Astrocyte (in vitro differentiated cells and primary cell): Measurements from ENCODE around the gene CLEC2A. TPM values are rescaled to one million over a fixed set of nuclear protein-coding genes. Genes with fewer than 3 reads are reported as not detected.
A peak's percentile ranks its signal among the peaks of the same experiment; 100 is the strongest.

ENCODE experiments used
- DNase-seq: peaks from one replicate; pipeline ENCODE4 v3.0.0-alpha.2; 2010; ENCODE audit warnings: low read depth
- FAIRE-seq: peaks from 2 replicates; lab custom pipeline; 2011; peaks lifted over from hg19 to GRCh38; lab: Jason Lieb, UNC
- H2AFZ ChIP-seq: 2 replicates; pipeline ENCODE4 v1.6.0; 2012; ENCODE audit warnings: low read depth, low read length, inconsistent platforms
- H3K27ac ChIP-seq: 2 replicates; pipeline ENCODE4 v1.5.1; 2011; ENCODE audit warnings: low read depth, low read length, inconsistent platforms
- H3K27me3 ChIP-seq: 2 replicates; pipeline ENCODE4 v1.6.0; 2011; ENCODE audit warnings: low read length, inconsistent platforms; ENCODE audit not compliant: insufficient read depth
- H3K36me3 ChIP-seq: 2 replicates; pipeline ENCODE4 v1.5.1; 2011; ENCODE audit warnings: low read length, inconsistent platforms; ENCODE audit not compliant: insufficient read depth
- H3K4me1 ChIP-seq: 2 replicates; pipeline ENCODE4 v1.5.1; 2011; ENCODE audit warnings: low read length, inconsistent platforms; ENCODE audit not compliant: insufficient read depth
- H3K4me2 ChIP-seq: 2 replicates; pipeline ENCODE4 v1.6.0; 2012; ENCODE audit warnings: low read length, inconsistent platforms
- H3K4me3 ChIP-seq: 2 replicates; pipeline ENCODE4 v1.5.1; 2011; ENCODE audit warnings: low read depth, mild to moderate bottlenecking, low read length, inconsistent platforms; ENCODE audit not compliant: insufficient read depth
- H3K79me2 ChIP-seq: 2 replicates; pipeline ENCODE4 v1.6.0; 2012; ENCODE audit warnings: mild to moderate bottlenecking, low read length, inconsistent platforms; ENCODE audit not compliant: insufficient read depth
- H3K9ac ChIP-seq: 2 replicates; pipeline ENCODE4 v1.6.0; 2012; ENCODE audit warnings: mild to moderate bottlenecking, low read length, inconsistent platforms
- H3K9me3 ChIP-seq: 2 replicates; pipeline ENCODE4 v1.5.1; 2012; ENCODE audit warnings: low read depth, mild to moderate bottlenecking, low read length, inconsistent platforms; ENCODE audit not compliant: insufficient read depth
- H4K20me1 ChIP-seq: 2 replicates; pipeline ENCODE4 v1.6.0; 2012; ENCODE audit warnings: low read length, inconsistent platforms; ENCODE audit not compliant: insufficient read depth
- H3K27ac Mint-ChIP-seq: one replicate; pipeline ENCODE4 v1.8.0; 2021; ENCODE audit warnings: mild to moderate bottlenecking, mixed read lengths; ENCODE audit not compliant: unreplicated experiment
- H3K27me3 Mint-ChIP-seq: one replicate; pipeline ENCODE4 v1.8.0; 2021; ENCODE audit warnings: low read depth, mixed read lengths; ENCODE audit not compliant: unreplicated experiment
- H3K36me3 Mint-ChIP-seq: one replicate; pipeline ENCODE4 v1.8.0; 2021; ENCODE audit warnings: low read depth, mixed read lengths; ENCODE audit not compliant: unreplicated experiment
- H3K4me1 Mint-ChIP-seq: one replicate; pipeline ENCODE4 v1.8.0; 2021; ENCODE audit warnings: low read depth, mixed read lengths; ENCODE audit not compliant: unreplicated experiment
- H3K4me3 Mint-ChIP-seq: one replicate; pipeline ENCODE4 v1.8.0; 2021; ENCODE audit warnings: mild to moderate bottlenecking, moderate library complexity, mixed read lengths; ENCODE audit not compliant: unreplicated experiment
- H3K9me3 Mint-ChIP-seq: one replicate; pipeline ENCODE4 v1.8.0; 2021; ENCODE audit warnings: mild to moderate bottlenecking, mixed read lengths; ENCODE audit not compliant: unreplicated experiment
- EZH2 ChIP-seq: IDR thresholded peaks from 2 replicates; pipeline ENCODE4 v1.6.1; 2012; ENCODE audit warnings: mild to moderate bottlenecking, low read length, inconsistent platforms; ENCODE audit not compliant: insufficient read depth
- total RNA-seq: library from RNA; stranded (reverse); gene quantifications from 2 replicates; pipeline ENCODE4 v1.2.1, GENCODE V29; 2021
- TF ChIP-seq, protein P1 (sequence below): IDR thresholded peaks from 2 replicates; pipeline ENCODE4 v1.5.1; 2011; ENCODE audit warnings: low read depth, mild to moderate bottlenecking, inconsistent platforms, low read length, moderate library complexity; ENCODE audit not compliant: insufficient read depth

CLEC2A gene
- total RNA-seq, 1 donor from 2014 or later: 0.84 TPM

DNA sequence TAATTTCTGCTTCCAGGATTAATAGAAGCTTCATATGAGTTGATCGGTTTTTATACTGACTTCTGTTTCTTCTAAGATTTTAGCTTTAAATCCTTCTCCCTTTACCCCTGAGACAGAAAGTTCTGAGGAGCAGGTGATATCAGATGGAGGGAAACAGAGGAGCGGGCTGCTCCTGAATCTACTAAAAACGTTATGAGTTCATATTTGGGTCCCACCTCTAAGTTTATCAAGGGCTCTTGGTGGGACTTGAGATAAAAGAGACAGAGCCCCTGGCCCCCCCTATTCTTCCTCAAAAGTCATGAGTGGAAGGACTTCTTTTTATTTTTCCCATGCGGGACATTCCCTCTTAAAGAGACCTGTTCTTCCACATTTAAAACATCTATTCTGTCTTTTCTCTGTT is 23.8 kb downstream of the CLEC2A start:
- no peak overlapping the region for H3K9ac ChIP-seq
- H2AFZ ChIP-seq: no peak overlapping the region
- no peaks in the 10 kb centered on the region for H3K27me3 ChIP-seq
- no peaks in the 10 kb centered on the region for H3K79me2 ChIP-seq
- H4K20me1 ChIP-seq: no peaks in the 10 kb centered on the region
- no peak overlapping the region for H3K4me3 ChIP-seq
- no peak for TF ChIP-seq EZH2
- TF ChIP-seq, protein P1, sequence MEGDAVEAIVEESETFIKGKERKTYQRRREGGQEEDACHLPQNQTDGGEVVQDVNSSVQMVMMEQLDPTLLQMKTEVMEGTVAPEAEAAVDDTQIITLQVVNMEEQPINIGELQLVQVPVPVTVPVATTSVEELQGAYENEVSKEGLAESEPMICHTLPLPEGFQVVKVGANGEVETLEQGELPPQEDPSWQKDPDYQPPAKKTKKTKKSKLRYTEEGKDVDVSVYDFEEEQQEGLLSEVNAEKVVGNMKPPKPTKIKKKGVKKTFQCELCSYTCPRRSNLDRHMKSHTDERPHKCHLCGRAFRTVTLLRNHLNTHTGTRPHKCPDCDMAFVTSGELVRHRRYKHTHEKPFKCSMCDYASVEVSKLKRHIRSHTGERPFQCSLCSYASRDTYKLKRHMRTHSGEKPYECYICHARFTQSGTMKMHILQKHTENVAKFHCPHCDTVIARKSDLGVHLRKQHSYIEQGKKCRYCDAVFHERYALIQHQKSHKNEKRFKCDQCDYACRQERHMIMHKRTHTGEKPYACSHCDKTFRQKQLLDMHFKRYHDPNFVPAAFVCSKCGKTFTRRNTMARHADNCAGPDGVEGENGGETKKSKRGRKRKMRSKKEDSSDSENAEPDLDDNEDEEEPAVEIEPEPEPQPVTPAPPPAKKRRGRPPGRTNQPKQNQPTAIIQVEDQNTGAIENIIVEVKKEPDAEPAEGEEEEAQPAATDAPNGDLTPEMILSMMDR: no peak
- H3K36me3 ChIP-seq: no peaks in the 10 kb centered on the region
- H3K9me3 Mint-ChIP-seq: peaks cover 29% of the 10 kb centered on the region
- DNase-seq (no peak), FAIRE-seq (no peak)
- H3K4me3 Mint-ChIP-seq: no peak overlapping the region
- no peaks in the 10 kb centered on the region for H3K4me1 ChIP-seq
- no peak overlapping the region for H3K4me2 ChIP-seq
- no peak overlapping the region for H3K27ac Mint-ChIP-seq
- H3K4me1 Mint-ChIP-seq: no peaks in the 10 kb centered on the region
- no peak overlapping the region for H3K27ac ChIP-seq
- no peaks in the 10 kb centered on the region for H3K27me3 Mint-ChIP-seq
- H3K9me3 ChIP-seq: peaks cover 9% of the 10 kb centered on the region
- H3K36me3 Mint-ChIP-seq: peaks cover 7% of the 10 kb centered on the region

DNA sequence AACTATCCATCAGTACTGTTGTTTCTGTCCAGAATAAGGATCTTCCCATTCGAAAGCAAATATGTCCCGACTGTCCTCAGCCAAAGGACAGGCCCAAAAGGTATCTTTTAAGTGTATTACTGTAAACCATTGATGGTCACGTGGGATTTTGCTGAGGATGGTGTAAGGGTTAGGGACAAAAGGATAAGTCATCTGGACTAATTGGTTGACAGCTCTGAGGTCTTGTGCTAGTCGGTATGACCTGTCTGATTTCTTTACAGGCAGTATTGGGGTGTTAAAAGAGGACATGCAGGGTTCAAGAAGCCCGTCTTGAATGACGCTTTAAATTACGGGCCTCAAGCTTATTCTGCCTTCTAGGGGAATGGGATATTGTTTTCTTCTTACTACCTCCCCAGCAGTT is 24.4 kb downstream of the CLEC2A start:
- Histone ChIP-seq H3K79me2 (no peaks in the 10 kb centered on the region), H3K4me2 (no peak overlapping the region), H3K4me3 (no peak overlapping the region), H3K27me3 (no peaks in the 10 kb centered on the region), H3K27ac (no peak overlapping the region), H3K9me3 (peaks cover 9% of the 10 kb centered on the region), H3K36me3 (no peaks in the 10 kb centered on the region), H3K4me1 (no peaks in the 10 kb centered on the region), H2AFZ (no peak overlapping the region), H4K20me1 (no peaks in the 10 kb centered on the region), H3K9ac (no peak overlapping the region)
- FAIRE-seq: no peak
- Mint-ChIP-seq H3K36me3 (peaks cover 7% of the 10 kb centered on the region), H3K27me3 (no peaks in the 10 kb centered on the region), H3K27ac (no peak overlapping the region), H3K9me3 (peaks cover 29% of the 10 kb centered on the region), H3K4me3 (peak overlapping the region; percentile 55), H3K4me1 (no peaks in the 10 kb centered on the region)
- no peak for DNase-seq
- TF ChIP-seq, protein P1: no peak
- no peak for TF ChIP-seq EZH2

DNA sequence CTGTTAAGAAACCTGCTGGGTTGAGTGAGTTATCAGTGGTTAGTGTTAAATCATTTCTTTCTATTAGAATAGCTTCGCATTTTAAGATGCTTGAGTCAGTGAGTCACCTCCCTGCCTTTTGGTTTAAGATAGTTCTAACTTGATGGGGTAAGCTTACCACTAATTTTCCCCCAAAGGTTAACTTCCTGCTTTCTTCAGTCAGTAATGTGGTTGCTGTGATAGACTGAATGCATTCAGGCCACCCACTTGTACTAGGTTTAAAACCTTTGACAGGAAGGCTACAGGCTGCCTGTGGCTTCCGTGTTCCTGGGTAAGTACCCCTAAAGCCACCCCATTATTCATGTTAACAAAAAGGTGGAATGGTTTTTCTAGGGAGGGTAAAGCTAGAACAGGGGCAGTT is 25.3 kb downstream of the CLEC2A start:
- H3K9me3 Mint-ChIP-seq: peaks cover 29% of the 10 kb centered on the region

More for the DNA sequence above, 25.3 kb downstream of the CLEC2A start:
- H4K20me1 ChIP-seq: no peaks in the 10 kb centered on the region
- no peaks in the 10 kb centered on the region for H3K27me3 ChIP-seq
- no peak overlapping the region for H3K9ac ChIP-seq
- Mint-ChIP-seq H3K36me3 (peaks cover 7% of the 10 kb centered on the region), H3K4me1 (no peaks in the 10 kb centered on the region), H3K27ac (no peak overlapping the region), H3K27me3 (no peaks in the 10 kb centered on the region), H3K4me3 (peak overlapping the region; percentile 2)
- no peak overlapping the region for H2AFZ ChIP-seq
- TF ChIP-seq, protein P1: no peak
- TF ChIP-seq EZH2: no peak
- no peaks in the 10 kb centered on the region for H3K4me1 ChIP-seq
- DNase-seq (no peak), FAIRE-seq (no peak)
- H3K79me2 ChIP-seq: no peaks in the 10 kb centered on the region
- H3K4me3 ChIP-seq: no peak overlapping the region
- peaks cover 9% of the 10 kb centered on the region for H3K9me3 ChIP-seq
- no peak overlapping the region for H3K27ac ChIP-seq
- H3K36me3 ChIP-seq: no peaks in the 10 kb centered on the region
- H3K4me2 ChIP-seq: no peak overlapping the region
